ENCODE measurements around the gene CDKN2AIP. TPM values are rescaled to one million over a fixed set of nuclear protein-coding genes. Genes with fewer than 3 reads are reported as not detected.

The CDKN2AIP gene
- total and polyA plus RNA-seq, 12 donors, result 8.6 to 24.4 (median 15.2) TPM

- DNase-seq, result no peak
- H3K9me3 ChIP-seq (replicated peaks in 1 of 3), result no peaks in the 10 kb centered on the region
- H3K4me1 ChIP-seq (replicated peaks in 1 of 2), result peaks cover under 1 to 3% of the 10 kb centered on the region in 2 donors
- no peaks in the 10 kb centered on the region for H3K36me3 ChIP-seq (replicated peaks in 1 of 2)
- no peak for TF ChIP-seq CTCF (IDR thresholded peaks at IDR 0.05)
- TF ChIP-seq POLR2A (IDR thresholded peaks at IDR 0.05), result no peak
- H3K27ac ChIP-seq, result no peak overlapping the region
- no peaks in the 10 kb centered on the region for H3K27me3 ChIP-seq
- no peak overlapping the region for H3K4me3 ChIP-seq
- intact Hi-C loops (cut with DNase I), result loop anchor here in 1 of 2 donors (10.0 kb wide), 2 partner anchors 139 to 329 kb away; no protein-coding TSS in a partner anchor
- WGBS, 4 donors, result 80 to 84% (median 82%) methylated on average over 9 of the region's 9 CpGs
Observed at GRCh38 chr4:183403486-183403885, 41.0 kb upstream of the CDKN2AIP start.

- no peak overlapping the region for H3K27ac ChIP-seq
- intact Hi-C loops (cut with DNase I), result loop anchor here in 1 of 2 donors (10.0 kb wide), 2 partner anchors 139 to 329 kb away; no protein-coding TSS in a partner anchor
- TF ChIP-seq CTCF (IDR thresholded peaks at IDR 0.05) (no peak), POLR2A (IDR thresholded peaks at IDR 0.05) (no peak)
- no peaks in the 10 kb centered on the region for H3K4me1 ChIP-seq (replicated peaks in 1 of 2)
- 84 to 98% (median 88%) methylated on average over 4 of the region's 4 CpGs; no CpG with 5 or more reads in 1 of the 4 donors for WGBS, 4 donors
- no peaks in the 10 kb centered on the region for H3K9me3 ChIP-seq (replicated peaks in 1 of 3)
- H3K27me3 ChIP-seq, result no peaks in the 10 kb centered on the region
- no peak overlapping the region for H3K4me3 ChIP-seq
- DNase-seq, result no peak
- H3K36me3 ChIP-seq (replicated peaks in 1 of 2), result no peaks in the 10 kb centered on the region
Observed at GRCh38 chr4:183403961-183404360, 40.5 kb upstream of the CDKN2AIP start.

- H3K27ac ChIP-seq, result no peak overlapping the region
- DNase-seq, result no peak
- H3K36me3 ChIP-seq (replicated peaks in 1 of 2), result no peaks in the 10 kb centered on the region
- 82 to 89% (median 87%) methylated on average over 8 to 11 of the region's 11 CpGs for WGBS, 4 donors
- no peaks in the 10 kb centered on the region for H3K27me3 ChIP-seq
- H3K9me3 ChIP-seq (replicated peaks in 1 of 3), result no peaks in the 10 kb centered on the region
- TF ChIP-seq POLR2A (IDR thresholded peaks at IDR 0.05) (no peak), CTCF (IDR thresholded peaks at IDR 0.05) (no peak)
- no peaks in the 10 kb centered on the region for H3K4me1 ChIP-seq (replicated peaks in 1 of 2)
- intact Hi-C loops (cut with DNase I), result loop anchor here in 1 of 2 donors (10.0 kb wide), 2 partner anchors 141 to 331 kb away; no protein-coding TSS in a partner anchor
- H3K4me3 ChIP-seq, result no peak overlapping the region
Observed at GRCh38 chr4:183405303-183405702, 39.1 kb upstream of the CDKN2AIP start.

GRCh38 chr4:183407128-183407585, 37.3 kb upstream of the CDKN2AIP start:
- 0 to 1% (median 1%) methylated on average over 17 to 32 of the region's 32 CpGs for WGBS, 4 donors
- no peaks in the 10 kb centered on the region for H3K4me1 ChIP-seq (replicated peaks in 1 of 2)
- intact Hi-C loops (cut with DNase I), result loop anchor here in 1 of 2 donors (10.0 kb wide), 2 partner anchors 142 to 332 kb away; no protein-coding TSS in a partner anchor
- H3K27ac ChIP-seq, result peak overlapping the region in 2 of 5 donors; percentile 38 to 48
- H3K9me3 ChIP-seq (replicated peaks in 1 of 3), result no peaks in the 10 kb centered on the region
- H3K36me3 ChIP-seq (replicated peaks in 1 of 2), result no peaks in the 10 kb centered on the region
- H3K4me3 ChIP-seq, result peak overlapping the region in 3 of 4 donors; percentile 18 to 53 (median 28)
- peak; percentile 69 to 88 (median 82) for DNase-seq
- TF ChIP-seq CTCF (IDR thresholded peaks at IDR 0.05) (peak; percentile 57 to 95 (median 78)), POLR2A (IDR thresholded peaks at IDR 0.05) (no peak)
- no peaks in the 10 kb centered on the region for H3K27me3 ChIP-seq

Data from adrenal gland (tissue), 12 donors.